ENCODE results near the gene RABL6.
"Not testable (repeated sequence)": the region's sequence is repeated elsewhere in the genome, so short reads cannot be mapped to it uniquely, and the experiment has no call there.

RABL6 gene

GRCh38 chr9:136821826-136822544, 14.2 kb downstream of the RABL6 start:
- no peak for DNase-seq (ENCODE audit: low read depth in 2 of 2)

- no peak for DNase-seq (ENCODE audit: low read depth in 2 of 2)
These were observed 15.6 kb downstream of the RABL6 start for GRCh38 chr9:136823136-136824046.

GRCh38 chr9:136824496-136825225, 16.9 kb downstream of the RABL6 start:
- DNase-seq (ENCODE audit: low read depth in 2 of 2): no peak

DNA sequence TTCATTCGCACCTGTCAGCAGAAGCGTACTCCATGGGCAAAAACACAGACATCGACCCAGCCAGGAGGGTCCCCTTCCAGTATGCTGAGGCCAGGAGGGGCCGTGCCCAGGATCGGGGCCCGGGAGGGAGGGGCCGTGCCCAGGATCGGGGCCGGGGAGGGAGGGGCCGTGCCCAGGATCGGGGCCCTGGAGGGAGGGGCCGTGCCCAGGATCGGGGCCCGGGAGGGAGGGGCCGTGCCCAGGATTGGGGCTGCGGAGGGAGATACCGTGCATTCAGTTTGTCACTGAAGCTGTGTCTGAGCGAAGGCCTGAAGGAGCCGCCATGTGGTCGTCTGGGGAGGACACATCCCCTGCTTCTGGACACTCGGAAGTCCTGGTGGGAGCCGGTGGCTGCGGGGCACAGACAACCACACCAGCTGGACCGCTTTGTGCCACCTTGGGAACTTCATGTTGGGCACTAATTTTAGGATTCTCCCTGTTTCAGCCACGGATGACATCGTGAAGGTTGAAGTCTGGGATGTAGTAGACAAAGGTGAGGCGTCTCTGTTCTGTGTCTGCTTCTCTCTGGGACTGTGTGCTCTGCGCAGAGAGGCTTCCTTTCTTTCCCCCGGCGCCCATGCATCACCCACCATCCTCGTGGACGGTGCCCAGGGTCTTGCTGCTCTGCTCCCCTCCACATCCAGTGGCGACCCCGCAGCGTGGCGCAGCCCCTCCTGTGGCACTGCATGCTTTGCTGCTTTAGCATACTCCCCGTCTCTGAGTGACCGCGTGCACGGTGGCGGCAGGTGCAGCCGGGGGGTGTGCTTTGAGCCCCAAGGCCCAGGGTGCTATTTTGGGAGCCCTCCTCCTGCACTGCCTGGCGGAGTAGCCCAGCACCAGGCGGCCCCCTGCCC, 17.8 kb downstream of the RABL6 start:
- DNase-seq (ENCODE audit: low read depth in 2 of 2): no peak

- no peak for DNase-seq (ENCODE audit: low read depth in 2 of 2)
These were observed 18.4 kb downstream of the RABL6 start for GRCh38 chr9:136826188-136826541.

DNA sequence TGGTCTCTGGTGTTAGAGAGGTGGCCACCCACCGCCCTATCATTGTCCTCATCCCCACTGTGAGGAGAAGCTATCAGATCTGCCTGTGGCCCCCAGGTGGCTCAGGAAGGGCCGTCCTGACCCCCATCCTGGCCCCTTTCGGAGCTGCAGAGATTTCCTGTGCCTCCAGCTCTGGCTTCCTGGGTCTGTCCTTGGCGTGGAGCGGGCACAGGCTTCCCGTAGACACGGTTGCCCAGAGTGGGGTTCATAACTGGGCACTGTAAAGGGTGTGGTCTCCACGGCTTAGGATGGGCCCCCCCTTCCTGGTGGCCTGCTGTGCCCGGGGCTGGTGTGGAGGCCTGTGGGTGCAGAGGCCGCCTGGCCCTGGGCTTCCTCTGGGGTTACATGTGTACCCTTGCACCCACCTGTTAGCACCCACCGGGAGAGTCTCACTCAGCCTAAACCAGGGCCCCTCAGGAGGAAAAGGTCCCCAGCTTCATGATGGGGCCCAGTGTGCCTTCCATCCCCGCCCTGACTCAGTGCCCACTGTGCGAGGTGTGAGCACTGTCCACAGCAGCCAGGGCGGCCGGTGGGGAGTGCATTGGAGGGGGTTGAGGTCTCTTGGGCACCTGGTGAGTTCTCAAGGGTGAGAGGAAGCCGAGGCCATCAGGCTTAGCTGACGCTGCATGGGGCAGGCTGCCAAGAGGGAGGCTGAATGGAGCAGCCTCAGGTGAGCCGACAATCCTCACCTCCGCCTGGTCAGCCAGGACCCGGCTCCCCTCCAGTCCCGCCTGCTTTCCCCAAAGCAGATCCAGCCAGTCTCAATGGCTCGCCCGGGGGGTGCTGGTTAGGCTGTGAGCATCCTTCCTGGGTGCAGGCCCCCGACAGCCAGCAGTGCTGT, 19.2 kb downstream of the RABL6 start:
- no peak for DNase-seq (ENCODE audit: low read depth in 2 of 2)

DNA sequence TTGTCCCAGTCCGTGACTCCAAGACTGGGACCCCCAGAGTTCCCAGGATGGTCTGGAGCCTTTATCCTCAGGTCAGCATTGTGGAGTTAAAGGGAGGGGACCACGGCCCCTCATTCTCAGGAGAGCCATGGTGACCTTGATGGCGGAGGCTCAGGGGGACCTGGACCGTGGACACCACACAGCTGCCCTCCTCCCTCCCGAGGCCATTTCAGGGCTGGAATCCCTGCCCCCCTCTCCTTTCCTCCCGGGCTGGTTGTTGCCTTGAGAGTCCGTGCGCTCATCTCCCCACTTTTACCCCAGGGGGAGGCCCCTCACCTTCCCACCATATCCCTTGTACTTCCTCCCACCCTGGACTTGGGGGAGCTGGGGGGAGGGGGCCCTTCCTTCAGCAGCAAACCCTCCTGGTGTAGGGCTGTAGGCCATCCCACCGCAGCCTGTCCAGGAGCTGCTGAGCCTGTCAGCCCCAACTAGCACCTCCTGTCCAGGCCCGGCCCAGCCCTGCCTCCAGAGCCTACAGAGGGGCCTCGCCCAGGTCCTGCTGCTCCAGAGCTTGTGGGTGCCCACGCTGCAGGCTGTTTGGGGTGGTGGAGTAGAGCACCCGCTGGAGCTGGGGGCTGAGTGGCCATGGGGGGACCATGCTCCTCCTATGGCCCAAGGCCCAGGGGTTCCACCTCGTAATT, 20.2 kb downstream of the RABL6 start:
- DNase-seq (ENCODE audit: low read depth in 2 of 2): no peak

- DNase-seq (ENCODE audit: low read depth in 2 of 2): no peak
These were observed 20.9 kb downstream of the RABL6 start for GRCh38 chr9:136828474-136829140.

DNA sequence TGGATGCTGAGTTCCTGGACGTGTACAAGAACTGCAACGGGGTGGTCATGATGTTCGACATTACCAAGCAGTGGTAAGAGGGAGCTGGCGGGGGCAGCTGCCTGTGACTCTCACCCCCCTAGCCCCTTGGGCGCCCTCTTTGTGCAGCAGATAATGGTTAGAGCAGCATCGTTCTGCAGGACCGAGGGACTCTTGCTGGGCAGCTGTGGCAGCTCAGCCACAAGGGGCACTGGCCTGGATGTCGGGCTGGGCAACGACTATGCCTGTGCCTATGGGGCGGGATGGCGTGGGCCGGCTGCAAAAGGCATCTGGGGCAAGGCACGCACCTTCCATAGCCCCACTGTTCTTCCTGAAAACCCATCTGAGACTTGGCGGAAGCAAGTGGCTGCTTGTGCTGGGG, 21.7 kb downstream of the RABL6 start:
- no peak for DNase-seq (ENCODE audit: low read depth in 2 of 2)

GRCh38 chr9:136829981-136830885, 22.5 kb downstream of the RABL6 start:
- no peak for DNase-seq (ENCODE audit: low read depth in 2 of 2)

DNA sequence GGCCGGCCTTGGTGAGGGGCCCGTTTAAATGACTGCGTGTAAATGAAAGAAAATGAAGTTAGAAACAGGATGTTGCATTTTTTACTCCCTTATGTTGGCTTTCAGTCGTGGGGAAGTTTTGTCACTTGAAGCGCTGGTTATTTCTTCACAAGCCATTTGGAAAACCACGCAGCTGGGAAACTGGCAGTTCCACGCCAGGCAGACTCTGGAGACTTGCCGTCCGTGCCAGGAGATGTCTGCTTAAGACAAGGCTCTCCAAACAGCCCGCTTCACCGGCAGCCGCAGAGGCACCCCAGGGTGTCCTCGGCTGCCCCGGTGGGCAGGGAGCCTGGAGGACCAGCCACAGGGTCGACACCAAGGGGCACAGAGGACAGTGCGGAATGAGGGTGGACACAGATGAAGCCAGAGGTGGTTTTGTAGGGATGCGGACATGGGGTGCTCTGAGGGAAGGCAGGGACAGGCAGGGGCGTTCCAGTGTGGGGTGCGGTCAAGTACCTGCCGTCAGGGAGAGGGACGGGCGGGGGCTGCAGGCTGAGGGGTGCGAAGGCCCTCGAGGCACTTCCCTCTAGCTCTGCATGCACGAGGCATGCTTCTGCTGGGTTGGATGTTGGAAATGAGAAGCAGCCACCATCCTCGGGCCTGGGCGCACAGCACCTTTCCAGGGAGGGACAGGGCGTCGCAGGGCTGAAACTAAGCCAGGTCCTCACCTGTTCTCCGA, 23.4 kb downstream of the RABL6 start:
- DNase-seq (ENCODE audit: low read depth in 2 of 2): no peak

- no peak for DNase-seq (ENCODE audit: low read depth in 2 of 2)
These were observed 24.0 kb downstream of the RABL6 start for GRCh38 chr9:136831720-136832104.

- DNase-seq (ENCODE audit: low read depth in 2 of 2): no peak
These were observed 24.8 kb downstream of the RABL6 start for GRCh38 chr9:136832581-136832980.

GRCh38 chr9:136833381-136834048, 25.8 kb downstream of the RABL6 start:
- not testable (repeated sequence) for DNase-seq (ENCODE audit: low read depth in 2 of 2)

- no peak for DNase-seq (ENCODE audit: low read depth in 2 of 2)
These were observed 27.6 kb downstream of the RABL6 start for GRCh38 chr9:136835162-136835931.

Measured in fibroblast of skin of left quadriceps (primary cell).